ENCODE measurements around the gene TREML4.

- no peak for TF ChIP-seq CTCF (IDR thresholded peaks at IDR 0.05)
- no peak for TF ChIP-seq POLR2A (IDR thresholded peaks at IDR 0.05)
Measured at GRCh38 chr6:41189967-41190366, 38.2 kb upstream of the TREML4 start.

All from thyroid gland (tissue), 4 donors.